HepG2 (cell line): ENCODE measurements around the gene STK24.

Experiments used
- BHLHE40 ChIP-seq: IDR thresholded peaks from 2 replicates; pipeline ENCODE4 v1.6.1; 2011; ENCODE audit warnings: low read length, improper control_type of control experiment
- ELK4 ChIP-seq: sonication (generic); formaldehyde crosslinking; IDR thresholded peaks from 2 replicates; pipeline ENCODE4 v1.9.0; 2021; ENCODE audit warnings: missing genetic modification reagents, borderline replicate concordance
- NFATC3 ChIP-seq: sonication (generic); formaldehyde crosslinking; IDR thresholded peaks from 2 replicates; pipeline ENCODE4 v1.5.1; 2020; ENCODE audit warnings: mild to moderate bottlenecking, missing genetic modification reagents
- PBX3 ChIP-seq: sonication (generic); formaldehyde crosslinking; IDR thresholded peaks from 2 replicates; pipeline ENCODE4 v1.8.1; 2023; ENCODE audit warnings: missing genetic modification reagents, inconsistent platforms, borderline replicate concordance
- POLR2AphosphoS5 ChIP-seq: IDR thresholded peaks from 2 replicates; pipeline ENCODE4 v1.6.1; 2012; ENCODE audit warnings: low read depth, low read length
- SOX6 ChIP-seq, 2 experiments: fragments of 450-650 bp in 1 of 2; sonication (generic) in 1 of 2; formaldehyde crosslinking in 1 of 2; IDR thresholded peaks; 2 replicates each; pipeline versions ENCODE4 v1.4.0 to v1.6.1; 2017 to 2020; ENCODE audit warnings: antibody characterized with exemption in 1 of 2, mild to moderate bottlenecking in 1 of 2, missing genetic modification reagents in 1 of 2
- TARDBP ChIP-seq: sonication (generic); formaldehyde crosslinking; IDR thresholded peaks from 2 replicates; pipeline ENCODE4 v1.8.0; 2022; ENCODE audit warnings: mild to moderate bottlenecking, missing genetic modification reagents
- USF2 ChIP-seq, 2 experiments: sonication (generic) in 1 of 2; formaldehyde crosslinking in 1 of 2; IDR thresholded peaks; 2 replicates each; pipeline versions ENCODE4 v1.5.1 to v1.6.1; 2011 to 2020; ENCODE audit warnings: borderline replicate concordance in 1 of 2, low read depth in 1 of 2, low read length in 1 of 2, mild to moderate bottlenecking in 1 of 2, missing genetic modification reagents in 1 of 2, moderate library complexity in 1 of 2
- ZNF740 ChIP-seq: sonication (generic); formaldehyde crosslinking; IDR thresholded peaks from 2 replicates; pipeline ENCODE4 v1.4.0; 2020; ENCODE audit warnings: missing genetic modification reagents
- TF ChIP-seq, protein P1 (sequence below), 2 experiments: fragments of 450-650 bp in 1 of 2; sonication (generic) in 1 of 2; formaldehyde crosslinking; IDR thresholded peaks; 2 replicates each; pipeline versions ENCODE4 v1.5.0 to v1.8.0; 2020 to 2022; ENCODE audit warnings: mild to moderate bottlenecking in 1 of 2, missing genetic modification reagents in 1 of 2

DNA sequence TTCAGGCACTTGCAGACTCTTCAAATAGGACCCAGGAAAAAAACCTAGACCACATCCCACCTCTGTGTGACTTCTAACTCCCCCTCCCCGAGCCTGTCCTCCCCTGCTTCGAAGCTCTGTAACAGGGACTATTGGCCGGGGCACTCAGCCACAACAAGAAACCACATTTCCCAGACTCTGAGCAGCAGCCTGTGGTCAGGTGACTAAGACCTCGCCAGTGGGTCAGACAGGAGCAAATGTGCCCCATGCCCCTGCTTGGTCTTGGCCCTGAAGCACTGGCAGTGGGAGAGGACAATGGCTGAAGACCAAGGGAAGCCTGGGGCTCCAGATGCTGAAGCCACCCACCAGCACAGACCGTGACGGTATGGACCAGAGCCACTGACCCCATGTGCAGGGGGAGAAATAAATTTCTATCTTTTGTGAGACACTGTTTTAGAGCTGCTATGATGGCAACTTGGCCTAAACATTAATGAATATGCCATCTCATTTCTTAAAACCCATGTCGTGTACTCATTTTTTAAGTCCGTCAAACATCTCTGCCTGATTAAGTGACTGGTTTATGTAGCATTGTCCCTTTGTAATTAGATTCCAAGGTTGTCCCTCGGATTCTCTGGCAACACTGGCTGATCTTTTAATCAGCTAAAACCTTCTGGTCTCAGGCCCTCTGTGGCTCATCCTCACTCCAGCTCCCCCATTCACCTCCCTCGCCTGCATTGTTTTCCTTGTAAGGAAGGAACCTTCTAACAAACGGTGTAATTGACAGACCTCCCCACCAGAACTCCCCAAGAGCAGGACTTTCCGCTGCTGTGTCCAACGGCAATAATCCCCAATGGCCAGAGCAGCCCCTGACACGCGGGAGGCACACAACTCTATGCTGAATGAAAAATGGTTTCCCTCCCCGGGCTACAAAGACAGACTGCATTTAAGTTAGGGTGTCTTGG lies 98.4 kb downstream of the STK24 start:
- TF ChIP-seq SOX6 (IDR thresholded peaks at IDR 0.05) (no peak), SOX6 (CRISPR knock-in tag; IDR thresholded peaks at IDR 0.05) (no peak), ELK4 (no peak), TARDBP (no peak), USF2 (IDR thresholded peaks at IDR 0.05; ENCODE audit: low read depth, low read length) (no peak), USF2 (CRISPR knock-in tag; IDR thresholded peaks at IDR 0.05; ENCODE audit: borderline replicate concordance) (no peak), PBX3 (CRISPR knock-in tag) (no peak), NFATC3 (CRISPR knock-in tag) (no peak), BHLHE40 (no peak), ZNF740 (CRISPR knock-in tag) (no peak), POLR2AphosphoS5 (no peak)
- TF ChIP-seq, protein P1, sequence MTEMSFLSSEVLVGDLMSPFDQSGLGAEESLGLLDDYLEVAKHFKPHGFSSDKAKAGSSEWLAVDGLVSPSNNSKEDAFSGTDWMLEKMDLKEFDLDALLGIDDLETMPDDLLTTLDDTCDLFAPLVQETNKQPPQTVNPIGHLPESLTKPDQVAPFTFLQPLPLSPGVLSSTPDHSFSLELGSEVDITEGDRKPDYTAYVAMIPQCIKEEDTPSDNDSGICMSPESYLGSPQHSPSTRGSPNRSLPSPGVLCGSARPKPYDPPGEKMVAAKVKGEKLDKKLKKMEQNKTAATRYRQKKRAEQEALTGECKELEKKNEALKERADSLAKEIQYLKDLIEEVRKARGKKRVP (CRISPR knock-in tag; IDR thresholded peaks at IDR 0.05): no peak
